GM12878 (cell line): Measurements from ENCODE around the gene TOP1. TPM values are rescaled to one million over a fixed set of nuclear protein-coding genes. Genes with fewer than 3 reads are reported as not detected.
A peak's percentile ranks its signal among the peaks of the same experiment; 100 is the strongest.

ENCODE experiments used
- ATAC-seq: fragments of 200-7000 bp; cut with Tn5 transposase; 3 replicates; pipeline ENCODE4 v1.9.1; 2020; ENCODE audit warnings: mild to moderate bottlenecking, moderate library complexity
- BruUV-seq: library from RNA; stranded (reverse); fragments of 400-500 nt; replicated peaks from 2 replicates; lab custom pipeline; 2021; lab: Mats Ljungman, UMichigan
- CTCF ChIA-PET: fragments of 300-600 bp; sonication (Branson Sonifier 250); formaldehyde crosslinking; extraction: SDS; loops from one replicate; lab custom pipeline; 2021; ENCODE audit warnings: inconsistent platforms; lab: Yijun Ruan, JAX
- POLR2A ChIA-PET: fragments of 350-600 bp; formaldehyde crosslinking; extraction: SDS; loops from one replicate; lab custom pipeline; 2021; ENCODE audit warnings: inconsistent platforms; lab: Charles Lee
- RAD21 ChIA-PET: fragments of 300-600 bp; sonication (Branson Sonifier 250); formaldehyde crosslinking; loops from one replicate; lab custom pipeline; 2023; ENCODE audit warnings: antibody characterized with exemption; ENCODE audit not compliant: unreplicated experiment; lab: Charles Lee
- SMC1A ChIA-PET: fragments of 300-600 bp; sonication (Branson Sonifier 250); formaldehyde crosslinking; loops from one replicate; lab custom pipeline; 2023; ENCODE audit not compliant: unreplicated experiment, uncharacterized antibody; lab: Charles Lee
- DNase-seq: peaks from one replicate; pipeline ENCODE4 v3.0.0-alpha.2; 2011; ENCODE audit warnings: low read depth, low spot score
- FAIRE-seq: peaks from 3 replicates; lab custom pipeline; 2011; peaks lifted over from hg19 to GRCh38; lab: Jason Lieb, UNC
- H2AFZ ChIP-seq: 2 replicates; pipeline ENCODE4 v1.6.0; 2011; ENCODE audit warnings: low read depth, low read length, control low read depth; ENCODE audit not compliant: control insufficient read depth
- H3K27ac ChIP-seq: 2 replicates; pipeline ENCODE4 v1.5.1; 2011; ENCODE audit warnings: control low read depth; ENCODE audit not compliant: control insufficient read depth, insufficient read depth
- H3K27me3 ChIP-seq, 2 experiments: replicated peaks in 1 of 2; 2 replicates each; pipeline versions ENCODE4 v1.6.0 to v1.6.1; 2011; ENCODE audit warnings: low read length in 1 of 2; ENCODE audit not compliant: control insufficient read depth in 2 of 2, insufficient read depth in 2 of 2
- H3K36me3 ChIP-seq, 2 experiments: 2 replicates each; pipeline ENCODE4 v1.5.1; 2011; ENCODE audit warnings: low read length in 1 of 2; ENCODE audit not compliant: control insufficient read depth in 2 of 2, insufficient read depth in 2 of 2
- H3K4me1 ChIP-seq: 2 replicates; pipeline ENCODE4 v1.6.1; 2011; ENCODE audit warnings: mild to moderate bottlenecking, low read length, moderate library complexity, mixed read lengths; ENCODE audit not compliant: control insufficient read depth, insufficient read depth
- H3K4me2 ChIP-seq: 2 replicates; pipeline ENCODE4 v1.6.0; 2011; ENCODE audit warnings: control low read depth; ENCODE audit not compliant: control insufficient read depth, insufficient read depth
- H3K4me3 ChIP-seq: fragments of 200-600 bp; sonication (generic); 2 replicates; pipeline ENCODE4 v1.5.1; 2016
- H3K79me2 ChIP-seq: 2 replicates; pipeline ENCODE4 v1.6.0; 2011; ENCODE audit warnings: low read length; ENCODE audit not compliant: control insufficient read depth, insufficient read depth
- H3K9ac ChIP-seq: 2 replicates; pipeline ENCODE4 v1.8.0; 2011; ENCODE audit warnings: low read length, control low read depth, mixed read lengths; ENCODE audit not compliant: control insufficient read depth, insufficient read depth
- H3K9me3 ChIP-seq: replicated peaks from 3 replicates; pipeline ENCODE4 v1.5.1; 2011; ENCODE audit warnings: mild to moderate bottlenecking, low read length; ENCODE audit not compliant: control insufficient read depth, insufficient read depth
- H4K20me1 ChIP-seq: 2 replicates; pipeline ENCODE4 v1.6.0; 2011; ENCODE audit not compliant: control insufficient read depth, insufficient read depth
- NRF1 ChIP-seq: conservative IDR thresholded peaks from 2 replicates; pipeline ENCODE4 v1.6.1; 2011; ENCODE audit warnings: mild to moderate bottlenecking, low read depth, low read length, improper control_type of control experiment
- WGBS: methylation state at CpG from one replicate; pipeline ENCODE4 v1.1.6; 2016; ENCODE audit warnings: low lambda C conversion rate; ENCODE audit not compliant: insufficient replicate concordance, insufficient coverage; ENCODE audit errors: missing lambda C conversion rate; 5-methylcytosine and 5-hydroxymethylcytosine counted together
- in situ Hi-C: fragments of 300-500 bp; cut with MboI; formaldehyde crosslinking; loops from 9 replicates; pipeline ENCODE4 v1.14.3; 2018; ENCODE audit warnings: mixed read lengths
- intact Hi-C: fragments of 100-400 bp; cut with micrococcal nuclease; formaldehyde crosslinking; loops from one replicate; pipeline ENCODE4 v1.14.2; 2022; ENCODE audit not compliant: unreplicated experiment
- polyA plus RNA-seq, 11 experiments: library from polyadenylated mRNA; depleted of rRNA in 4 of 11; unstranded in 6 of 11; stranded (reverse) in 5 of 11; fragments of >200 nt; fragmentation: Nextera tagmentation in 4 of 11; fragmentation: Illumina TruSeq in 1 of 11; extraction: Ambion mirVana in 4 of 11; extraction: Trizol in 1 of 11; gene quantifications; 1 replicate in 1 of 11; 2 replicates in 10 of 11; pipeline versions ENCODE4 v1.2.1 to v1.2.3, GENCODE V29; 2011 to 2016; ENCODE audit warnings: inconsistent platforms in 2 of 11, missing spikeins in 2 of 11, low read depth in 1 of 11
- total RNA-seq, 4 experiments: library from RNA; depleted of rRNA in 3 of 4; stranded (reverse); fragments of >200 nt in 3 of 4; fragmentation: Illumina TruSeq in 1 of 4; extraction: Trizol in 1 of 4; gene quantifications; 2 replicates each; pipeline versions ENCODE4 v1.2.1 to v1.2.3, GENCODE V29; 2013 to 2021
- TF ChIP-seq, protein P1 (sequence below): fragments of 450-650 bp; IDR thresholded peaks from 2 replicates; pipeline ENCODE4 v1.6.1; 2016; ENCODE audit warnings: mild to moderate bottlenecking

TOP1 gene
- total and polyA plus RNA-seq, 10 of the 15 experiments (the other 5 are each of a cell fraction or from before 2014, with no cell fraction given) = 21.5 to 128 (median 47.3) TPM

GRCh38 chr20:41044409-41045062, 15.9 kb downstream of the TOP1 start:
- no peaks in the 10 kb centered on the region for H3K27me3 ChIP-seq
- ChIA-PET RAD21 (interaction anchor here (1.3 to 27.8 kb wide), 3 partner anchors 12 to 75 kb away, joined by 4 to 696 read pairs (median 111); no protein-coding TSS in a partner anchor), SMC1A (interaction anchor here (1.0 to 16.6 kb wide), 4 partner anchors 12 to 56 kb away, joined by 3 to 456 read pairs (median 90); no protein-coding TSS in a partner anchor), CTCF (interaction anchor here (1.0 to 24.4 kb wide), 8 partner anchors 8 to 90 kb away, joined by 3 to 510 read pairs (median 14); no protein-coding TSS in a partner anchor), POLR2A (interaction anchor here (13.6 kb wide), 1 partner anchor 12 kb away, joined by 214 read pairs; the partner anchor contains the start of gene TOP1)
- BruUV-seq = no TSS peak
- H3K27ac ChIP-seq = no peak overlapping the region
- intact Hi-C loops = loop anchor here (5.0 kb wide), 1 partner anchor 52 kb away; no protein-coding TSS in a partner anchor
- WGBS = 96% methylated on average over 9 of the region's 9 CpGs
- ATAC-seq (no peak), FAIRE-seq (no peak), DNase-seq (no peak)
- H3K36me3 ChIP-seq = peaks cover 0 to 10% of the 10 kb centered on the region in 2 experiments; a peak in 3 of 4 replicates
- no peak overlapping the region for H2AFZ ChIP-seq
- H3K4me2 ChIP-seq = no peak overlapping the region; the same call in 1 of the 2 replicates
- peaks cover 93% of the 10 kb centered on the region for H3K79me2 ChIP-seq
- no peak for TF ChIP-seq NRF1
- TF ChIP-seq, protein P1, sequence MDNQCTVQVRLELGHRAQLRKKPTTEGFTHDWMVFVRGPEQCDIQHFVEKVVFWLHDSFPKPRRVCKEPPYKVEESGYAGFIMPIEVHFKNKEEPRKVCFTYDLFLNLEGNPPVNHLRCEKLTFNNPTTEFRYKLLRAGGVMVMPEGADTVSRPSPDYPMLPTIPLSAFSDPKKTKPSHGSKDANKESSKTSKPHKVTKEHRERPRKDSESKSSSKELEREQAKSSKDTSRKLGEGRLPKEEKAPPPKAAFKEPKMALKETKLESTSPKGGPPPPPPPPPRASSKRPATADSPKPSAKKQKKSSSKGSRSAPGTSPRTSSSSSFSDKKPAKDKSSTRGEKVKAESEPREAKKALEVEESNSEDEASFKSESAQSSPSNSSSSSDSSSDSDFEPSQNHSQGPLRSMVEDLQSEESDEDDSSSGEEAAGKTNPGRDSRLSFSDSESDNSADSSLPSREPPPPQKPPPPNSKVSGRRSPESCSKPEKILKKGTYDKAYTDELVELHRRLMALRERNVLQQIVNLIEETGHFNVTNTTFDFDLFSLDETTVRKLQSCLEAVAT = peak; percentile 59; the same call in 1 of the 2 replicates
- no peaks in the 10 kb centered on the region for H3K9me3 ChIP-seq
- in situ Hi-C loops = no loop called here
- peaks cover 22% of the 10 kb centered on the region for H3K4me1 ChIP-seq
- no peaks in the 10 kb centered on the region for H4K20me1 ChIP-seq
- no peak overlapping the region for H3K4me3 ChIP-seq
- no peak overlapping the region for H3K9ac ChIP-seq
